ENCODE results near the gene PIM3.
A peak's percentile ranks its signal among the peaks of the same experiment; 100 is the strongest.

The PIM3 gene
- total RNA-seq = 35.1 to 811 (median 179) reads per million in 18 experiments

DNA sequence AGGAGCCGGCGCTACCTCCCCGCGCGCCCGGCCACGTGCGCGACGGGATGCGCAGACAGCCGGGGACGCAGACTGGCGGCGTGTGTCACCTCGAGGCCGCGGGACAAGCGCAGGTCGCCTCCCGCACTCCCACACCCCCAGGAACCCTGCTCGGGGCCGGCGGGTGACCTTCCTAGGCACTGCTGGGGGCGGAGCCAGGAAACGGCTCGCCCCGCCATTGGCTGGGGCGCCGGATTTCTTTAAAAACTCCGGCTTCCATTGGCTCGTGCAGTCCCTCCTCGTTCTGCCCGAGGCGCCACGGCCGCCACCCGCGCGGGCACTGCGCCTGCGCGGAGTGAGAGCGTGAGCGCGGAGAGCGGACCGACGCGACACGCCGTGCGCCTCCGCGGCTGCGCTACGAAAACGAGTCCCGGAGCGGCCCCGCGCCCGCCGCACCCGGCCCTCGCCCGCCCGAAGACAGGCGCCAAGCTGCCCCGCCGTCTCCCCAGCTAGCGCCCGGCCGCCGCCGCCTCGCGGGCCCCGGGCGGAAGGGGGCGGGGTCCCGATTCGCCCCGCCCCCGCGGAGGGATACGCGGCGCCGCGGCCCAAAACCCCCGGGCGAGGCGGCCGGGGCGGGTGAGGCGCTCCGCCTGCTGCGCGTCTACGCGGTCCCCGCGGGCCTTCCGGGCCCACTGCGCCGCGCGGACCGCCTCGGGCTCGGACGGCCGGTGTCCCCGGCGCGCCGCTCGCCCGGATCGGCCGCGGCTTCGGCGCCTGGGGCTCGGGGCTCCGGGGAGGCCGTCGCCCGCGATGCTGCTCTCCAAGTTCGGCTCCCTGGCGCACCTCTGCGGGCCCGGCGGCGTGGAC lies at the start of gene PIM3:
TSS of gene PIM3 (plus strand) at position 614 of the 846 bp plus-strand sequence. CDS start at position 790, 176 bp downstream.
- DNase-seq = peak; percentile 98 to 99

DNA sequence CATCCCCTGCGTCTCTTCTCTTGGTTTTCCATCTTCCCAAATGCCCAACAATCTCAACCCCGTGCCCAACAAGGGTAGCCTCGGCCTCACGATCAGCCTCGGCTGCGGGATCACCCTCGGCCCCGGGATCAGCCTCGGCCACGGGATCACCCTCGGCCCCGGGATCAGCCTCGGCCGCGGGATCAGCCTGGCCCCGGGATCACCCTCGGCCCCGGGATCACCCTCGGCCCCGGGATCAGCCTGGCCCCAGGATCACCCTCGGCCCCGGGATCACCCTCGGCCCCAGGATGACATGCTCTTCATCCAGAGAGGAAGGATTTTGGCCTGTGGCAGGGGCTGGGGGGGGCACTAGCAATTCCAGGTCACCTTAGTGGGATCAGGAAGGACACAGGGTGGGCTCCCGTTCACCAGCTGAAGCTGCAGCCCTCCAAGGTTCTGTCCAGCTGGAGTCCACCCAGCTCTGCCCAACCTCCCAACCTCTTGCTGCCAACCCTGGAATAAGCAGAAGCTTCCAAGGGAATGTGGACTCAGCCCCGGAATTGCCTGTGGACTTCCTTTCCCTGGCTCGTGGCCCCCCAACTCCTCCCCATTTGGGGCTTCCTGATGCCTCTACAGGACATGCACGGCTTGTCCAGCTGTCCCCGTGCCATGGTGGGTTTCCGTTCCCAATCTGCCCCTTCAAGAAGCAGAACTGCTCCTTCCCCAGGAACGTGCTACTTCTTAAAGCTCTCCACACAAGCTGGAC lies 48.5 kb upstream of the PIM3 start:
- DNase-seq = no peak

DNA sequence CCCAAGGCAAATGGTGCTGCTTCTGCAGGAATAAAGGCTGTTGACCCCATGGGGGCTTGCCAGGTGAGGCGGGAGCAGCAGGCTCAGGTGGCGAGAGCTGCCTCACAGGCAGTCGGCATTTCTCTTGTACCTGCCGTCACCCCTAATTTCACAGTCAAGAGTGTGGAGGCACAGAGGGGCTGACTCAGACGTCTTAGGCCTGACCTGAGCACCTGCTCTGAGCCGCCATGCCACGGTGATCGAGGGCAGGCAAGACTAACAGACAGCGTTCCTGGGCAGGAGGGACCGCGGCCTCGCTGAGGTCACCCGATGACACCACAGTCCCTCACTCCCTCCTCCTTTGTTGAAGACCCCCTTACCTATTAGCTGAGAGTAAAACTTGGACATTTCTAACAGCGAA lies 47.5 kb upstream of the PIM3 start:
- no peak for DNase-seq

DNA sequence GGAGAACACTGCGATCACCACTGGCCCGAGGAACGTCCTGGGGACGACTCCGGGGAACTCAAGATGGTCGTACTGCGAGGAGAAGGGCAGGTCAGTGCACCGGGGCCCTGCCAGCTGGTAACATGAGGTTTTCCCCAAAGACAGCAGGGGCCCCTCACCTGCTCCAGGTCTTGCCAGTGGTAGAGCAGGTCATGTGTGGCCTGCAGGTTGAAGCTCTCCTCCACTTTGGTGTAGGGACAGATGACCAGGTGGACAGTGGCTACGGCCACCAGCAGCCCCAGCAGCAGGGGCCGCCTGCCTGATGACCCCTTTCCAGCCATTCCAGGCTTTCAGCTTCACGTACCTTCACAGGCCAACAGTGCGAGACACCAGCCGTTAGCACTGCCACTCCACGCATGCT lies 47.1 kb upstream of the PIM3 start:
- no peak for DNase-seq

DNA sequence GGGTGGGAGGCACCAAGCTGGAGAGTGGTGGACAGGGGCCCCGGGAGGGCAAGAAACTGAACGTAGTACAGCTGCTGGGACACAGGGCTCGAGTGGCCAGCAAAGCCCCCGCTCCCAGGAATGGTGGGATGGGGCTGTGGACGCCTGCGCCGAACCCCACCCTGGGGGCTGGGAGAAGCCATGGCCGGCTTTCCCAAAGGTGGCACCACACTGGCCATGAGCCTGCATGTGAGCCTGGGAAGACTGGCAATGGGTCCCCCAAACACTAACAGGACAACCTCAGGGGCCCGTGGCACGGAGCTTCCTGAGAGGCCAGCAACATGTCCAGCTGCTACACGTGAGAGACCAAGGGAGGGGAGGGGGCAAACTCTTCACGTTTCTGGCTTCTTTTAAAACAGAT lies 46.3 kb upstream of the PIM3 start:
- no peak for DNase-seq

DNA sequence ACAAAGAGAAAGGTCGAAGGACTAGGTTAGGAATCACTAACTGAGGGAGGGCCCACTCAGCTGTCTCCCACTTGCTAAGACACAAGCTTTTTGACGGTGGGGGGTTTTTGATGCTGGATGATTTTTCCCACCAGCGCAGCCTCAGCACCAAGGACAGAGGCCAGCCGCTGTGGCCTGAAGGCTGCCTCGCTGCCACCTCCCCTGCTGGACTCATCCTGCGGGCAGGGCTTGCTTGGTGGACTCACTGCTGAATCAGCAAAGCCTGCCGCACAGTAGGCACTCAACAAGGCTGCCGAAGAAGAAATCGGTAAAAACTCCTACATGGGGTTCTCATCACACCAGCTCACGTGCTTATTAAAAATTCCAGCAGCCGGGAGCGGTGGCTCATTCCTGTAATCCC lies 45.0 kb upstream of the PIM3 start:
- DNase-seq = no peak

DNA sequence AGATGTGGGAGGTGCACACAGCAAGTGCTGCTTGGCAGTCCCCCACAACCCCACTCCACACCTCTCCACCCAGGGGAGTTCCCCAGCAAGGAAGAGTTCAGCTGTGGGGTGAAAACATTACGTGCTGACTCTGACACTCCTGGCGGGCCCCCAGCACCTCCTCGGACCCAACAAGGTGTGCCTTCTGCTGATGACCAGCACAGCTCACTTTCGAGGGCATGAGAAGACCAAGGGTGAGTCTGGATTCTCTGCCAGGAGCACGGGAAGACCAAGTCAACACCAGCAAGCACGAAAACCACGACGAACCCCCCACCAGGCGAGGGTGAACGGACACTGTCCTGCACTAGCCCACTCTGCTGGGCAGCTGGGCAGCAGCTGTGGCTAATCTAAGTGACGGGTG lies 43.7 kb upstream of the PIM3 start:
- DNase-seq = no peak

DNA sequence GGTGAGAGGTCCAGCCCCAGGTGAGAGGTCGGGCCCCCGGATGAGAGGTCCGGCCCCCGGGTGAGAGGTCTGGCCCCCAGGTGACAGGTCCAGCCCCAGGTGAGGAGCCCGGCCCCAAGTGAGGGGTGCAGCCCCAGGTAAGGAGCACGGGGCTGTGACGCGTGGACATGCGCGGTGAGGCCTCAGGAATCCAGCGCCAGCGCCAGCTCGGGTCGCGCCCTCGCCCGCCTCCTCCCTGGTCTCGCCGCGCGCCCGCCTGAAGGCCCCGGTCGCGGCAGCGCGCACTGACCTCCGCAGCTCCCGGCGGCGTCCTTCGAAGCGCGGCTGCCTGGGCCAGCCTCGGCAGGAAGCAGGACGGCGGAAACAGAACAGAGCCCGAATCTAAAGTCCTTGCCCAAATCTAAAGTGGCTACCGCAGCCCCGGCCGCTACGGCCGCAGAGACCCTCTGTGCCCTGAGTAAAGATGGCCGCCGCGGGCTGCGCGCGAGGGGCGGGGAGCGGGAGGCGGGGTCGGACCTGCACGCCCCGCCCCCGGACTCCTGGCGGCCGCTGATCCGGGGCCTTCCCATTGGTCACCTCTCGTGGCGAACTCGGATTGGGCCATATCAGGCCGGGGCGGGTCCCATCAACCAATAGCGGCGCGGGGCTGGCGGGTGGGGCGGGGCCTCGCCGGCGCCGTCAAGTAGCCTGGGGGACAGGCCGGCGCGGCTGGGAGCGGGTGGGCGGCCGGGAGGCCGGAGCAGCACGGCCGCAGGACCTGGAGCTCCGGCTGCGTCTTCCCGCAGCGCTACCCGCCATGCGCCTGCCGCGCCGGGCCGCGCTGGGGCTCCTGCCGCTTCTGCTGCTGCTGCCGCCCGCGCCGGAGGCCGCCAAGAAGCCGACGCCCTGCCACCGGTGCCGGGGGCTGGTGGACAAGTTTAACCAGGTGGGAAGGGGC lies 42.3 kb upstream of the PIM3 start, which contains the start of the genes ALG12 and CRELD2:
TSS of gene ALG12 (minus strand) at position 465 of the 937 bp plus-strand sequence. CDS start 4,673 bp downstream, outside the sequence.
TSS of gene CRELD2 (plus strand) at position 661 of the 937 bp plus-strand sequence. CDS start at position 797, 136 bp downstream.
- DNase-seq = peak; percentile 98 to 99

DNA sequence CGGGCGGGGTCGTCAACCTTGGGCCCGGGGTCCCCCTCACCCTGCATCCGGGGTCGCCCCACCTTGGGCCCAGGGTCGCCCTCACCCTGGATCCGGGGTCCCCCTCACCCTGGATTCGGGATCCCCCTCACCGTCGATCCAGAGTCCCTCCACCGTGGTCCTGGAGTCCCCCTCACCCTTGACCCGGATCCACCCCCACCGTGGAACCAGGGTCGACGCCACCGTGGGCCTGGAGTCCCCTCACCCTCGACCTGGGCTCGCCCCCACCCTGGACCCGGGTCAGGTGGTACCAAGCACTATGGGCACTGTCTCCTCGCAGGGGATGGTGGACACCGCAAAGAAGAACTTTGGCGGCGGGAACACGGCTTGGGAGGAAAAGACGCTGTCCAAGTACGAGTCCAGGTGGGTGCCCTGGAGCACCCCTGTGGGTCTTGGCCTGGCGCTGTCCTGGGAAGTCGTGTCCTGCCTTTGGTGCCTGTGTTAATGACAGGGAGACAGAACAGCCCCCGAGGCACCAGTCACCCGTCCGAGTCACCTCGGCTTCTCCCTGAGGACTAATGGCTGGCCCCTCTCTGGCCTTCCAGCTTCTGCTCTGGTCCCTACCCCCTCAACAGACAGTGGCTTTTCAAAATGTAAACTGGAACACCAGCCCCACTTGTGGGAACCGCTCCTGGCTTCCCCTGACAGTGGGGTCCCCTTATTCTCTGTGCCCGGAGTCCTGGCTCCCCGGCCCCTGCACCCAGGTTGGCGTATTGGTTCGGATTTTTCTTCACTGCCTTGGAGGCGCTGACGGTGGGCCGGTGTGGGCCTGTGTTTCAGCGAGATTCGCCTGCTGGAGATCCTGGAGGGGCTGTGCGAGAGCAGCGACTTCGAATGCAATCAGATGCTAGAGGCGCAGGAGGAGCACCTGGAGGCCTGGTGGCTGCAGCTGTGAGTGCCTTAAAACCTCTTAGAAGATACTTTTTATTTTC lies 41.4 kb upstream of the PIM3 start:
- DNase-seq = no peak

DNA sequence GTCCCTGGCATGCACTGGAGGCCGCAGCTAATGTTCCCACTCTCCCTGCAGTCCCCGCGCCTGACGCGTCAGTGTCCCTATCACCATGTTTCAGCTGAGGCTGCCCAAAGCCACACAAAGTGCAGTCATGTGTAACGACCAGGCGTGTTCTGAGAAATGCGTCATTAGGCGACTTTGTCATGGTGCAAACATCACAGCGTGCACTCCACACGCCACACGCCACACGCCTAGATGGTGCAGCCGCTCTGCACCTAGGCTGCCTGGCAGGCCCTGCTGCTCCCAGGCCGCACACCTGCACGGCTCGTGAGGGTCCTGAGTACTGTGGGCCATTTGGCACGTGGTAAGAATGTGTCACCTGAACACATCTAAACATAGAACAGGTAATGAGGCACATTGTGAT lies 39.7 kb upstream of the PIM3 start:
- no peak for DNase-seq

DNA sequence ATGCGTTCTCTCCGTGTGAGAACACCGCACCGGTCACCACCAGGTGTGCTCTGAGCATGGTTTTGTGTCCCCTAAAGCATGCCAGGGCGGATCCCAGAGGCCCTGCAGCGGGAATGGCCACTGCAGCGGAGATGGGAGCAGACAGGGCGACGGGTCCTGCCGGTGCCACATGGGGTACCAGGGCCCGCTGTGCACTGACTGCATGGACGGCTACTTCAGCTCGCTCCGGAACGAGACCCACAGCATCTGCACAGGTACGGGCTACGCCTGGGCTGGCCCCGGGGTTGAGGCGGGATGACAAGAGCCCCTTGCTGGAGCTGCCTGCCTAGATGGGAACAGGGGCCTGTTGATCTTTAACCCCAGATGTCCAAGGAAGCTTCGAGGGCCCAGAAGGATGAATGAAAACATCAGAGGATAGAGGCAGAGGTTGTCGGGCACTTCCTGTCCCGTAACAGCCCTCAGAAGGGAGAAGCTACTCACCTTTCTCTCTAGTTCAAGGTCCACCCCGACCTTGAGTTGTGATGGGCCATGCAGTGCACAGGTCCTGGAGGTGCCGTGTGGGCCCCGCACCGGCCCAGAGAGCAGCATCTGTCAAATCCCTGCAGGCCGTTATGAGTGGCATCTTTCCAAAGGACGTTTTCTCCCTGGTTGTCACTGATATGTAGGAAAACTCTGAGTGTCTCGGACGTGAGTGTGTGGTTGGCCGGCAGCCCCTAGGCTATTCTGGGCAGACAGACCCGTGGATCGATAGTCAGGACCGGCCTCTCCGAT lies 38.9 kb upstream of the PIM3 start:
- no peak for DNase-seq

DNA sequence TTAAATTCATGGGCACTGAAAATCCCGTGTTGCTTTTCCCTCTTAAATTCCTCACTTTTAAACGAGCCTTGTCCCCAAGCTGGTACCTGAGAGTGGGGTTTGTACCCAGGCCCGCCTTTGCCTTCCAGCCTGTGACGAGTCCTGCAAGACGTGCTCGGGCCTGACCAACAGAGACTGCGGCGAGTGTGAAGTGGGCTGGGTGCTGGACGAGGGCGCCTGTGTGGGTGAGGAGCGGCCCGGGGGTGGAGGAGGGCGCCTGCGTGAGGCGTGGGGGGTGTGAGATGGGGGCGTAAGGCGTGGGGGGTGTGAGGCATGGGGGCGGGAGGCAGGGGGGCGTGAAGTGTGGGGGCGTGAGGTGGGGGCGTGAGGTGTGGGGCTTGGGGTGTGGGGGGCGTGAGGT lies 38.1 kb upstream of the PIM3 start:
- DNase-seq = no peak

DNA sequence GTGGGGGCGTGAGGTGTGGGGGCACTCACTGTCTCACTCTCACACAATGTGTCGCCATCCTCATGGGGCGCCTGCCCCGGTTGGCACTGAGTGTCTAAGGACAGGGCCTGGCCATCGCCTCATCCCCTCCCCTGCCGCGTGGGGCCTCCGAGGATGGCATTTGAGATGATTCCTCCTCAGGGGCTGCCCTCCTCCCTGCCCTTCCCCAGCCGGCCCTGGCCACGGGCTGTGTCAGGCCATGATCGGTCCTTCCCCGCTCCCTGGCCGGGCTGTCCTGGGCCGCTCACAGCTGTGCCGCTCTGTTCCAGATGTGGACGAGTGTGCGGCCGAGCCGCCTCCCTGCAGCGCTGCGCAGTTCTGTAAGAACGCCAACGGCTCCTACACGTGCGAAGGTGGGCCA lies 37.6 kb upstream of the PIM3 start:
- no peak for DNase-seq

DNA sequence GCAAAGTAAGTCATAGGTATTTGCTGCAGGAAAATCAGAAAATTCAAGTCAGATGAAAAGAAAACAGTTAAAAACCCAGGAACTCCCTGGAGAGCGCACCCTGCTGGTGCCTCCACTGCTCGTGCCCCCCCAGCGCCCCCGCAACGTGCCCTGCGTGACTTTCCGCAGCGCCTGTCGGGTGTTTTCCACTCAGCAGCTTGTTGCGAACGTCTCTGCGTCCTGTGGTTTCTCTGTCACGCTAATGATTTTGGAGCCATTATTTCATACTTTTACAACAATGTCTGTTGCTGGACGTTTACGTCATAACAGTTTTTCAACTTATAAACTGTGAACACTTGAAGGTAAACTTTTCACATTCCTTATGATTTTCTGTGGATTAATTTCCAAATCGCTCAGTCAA lies 37.1 kb upstream of the PIM3 start:
- no peak for DNase-seq

DNA sequence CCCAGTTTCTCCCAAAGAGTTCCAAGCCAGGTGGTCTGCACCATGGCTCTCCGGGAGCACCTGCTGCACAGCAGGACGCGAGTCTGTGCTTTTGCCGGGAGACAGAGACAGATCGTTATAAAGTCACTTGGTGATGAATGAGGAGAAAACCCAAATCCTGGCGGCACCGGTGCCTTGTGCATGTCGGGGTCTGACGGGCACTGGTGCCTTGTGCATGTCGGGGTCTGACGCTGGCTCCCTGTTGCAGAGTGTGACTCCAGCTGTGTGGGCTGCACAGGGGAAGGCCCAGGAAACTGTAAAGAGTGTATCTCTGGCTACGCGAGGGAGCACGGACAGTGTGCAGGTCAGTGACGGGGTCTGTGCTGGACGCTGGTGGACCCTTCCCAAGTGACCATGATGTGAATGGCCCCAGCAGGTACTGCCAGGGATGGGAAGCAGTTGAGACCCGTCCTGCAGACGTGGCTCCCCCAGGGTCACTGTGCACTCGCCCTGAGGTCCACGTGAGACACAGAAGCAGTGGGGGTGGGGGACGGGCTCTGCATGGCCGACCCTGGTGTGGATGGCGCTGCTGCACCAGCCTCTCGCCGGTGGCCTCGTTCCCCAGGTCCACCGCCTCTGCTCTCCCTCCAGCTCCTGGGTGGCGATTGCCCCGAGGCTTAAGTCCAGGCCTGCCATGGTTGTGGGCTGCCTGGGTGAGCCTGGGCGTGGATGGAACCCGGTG lies 36.3 kb upstream of the PIM3 start:
- DNase-seq = no peak

DNA sequence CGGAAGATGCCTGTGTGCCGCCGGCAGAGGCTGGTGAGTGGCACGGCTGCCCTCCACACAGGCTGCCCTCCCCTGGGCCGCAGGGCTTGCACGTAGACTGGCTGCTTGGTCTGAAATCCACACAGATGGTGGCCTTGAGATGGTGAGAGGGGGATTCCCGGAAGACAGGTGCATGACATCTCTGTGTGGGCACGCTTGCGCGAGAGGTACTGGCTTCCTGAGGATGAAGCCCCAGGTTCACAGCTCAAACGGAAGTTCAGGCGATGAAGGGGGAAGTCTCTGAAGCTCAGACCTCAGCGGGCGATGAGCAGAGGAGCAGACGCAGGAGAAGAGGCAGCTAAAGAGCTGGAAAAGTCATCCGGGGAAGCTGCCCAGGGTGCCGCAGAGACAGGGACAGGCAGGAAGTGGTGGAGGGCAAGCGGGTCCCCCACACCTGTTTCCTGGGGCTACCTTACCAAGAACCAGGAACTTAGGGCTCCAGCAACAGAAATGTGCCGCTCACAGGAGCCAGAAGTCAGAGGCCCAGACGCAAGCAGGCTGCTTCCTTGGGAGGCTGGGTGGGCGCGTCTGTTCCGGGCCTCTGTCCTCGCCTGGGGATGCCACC lies 34.9 kb upstream of the PIM3 start:
- peak; percentile 26 to 34 for DNase-seq

DNA sequence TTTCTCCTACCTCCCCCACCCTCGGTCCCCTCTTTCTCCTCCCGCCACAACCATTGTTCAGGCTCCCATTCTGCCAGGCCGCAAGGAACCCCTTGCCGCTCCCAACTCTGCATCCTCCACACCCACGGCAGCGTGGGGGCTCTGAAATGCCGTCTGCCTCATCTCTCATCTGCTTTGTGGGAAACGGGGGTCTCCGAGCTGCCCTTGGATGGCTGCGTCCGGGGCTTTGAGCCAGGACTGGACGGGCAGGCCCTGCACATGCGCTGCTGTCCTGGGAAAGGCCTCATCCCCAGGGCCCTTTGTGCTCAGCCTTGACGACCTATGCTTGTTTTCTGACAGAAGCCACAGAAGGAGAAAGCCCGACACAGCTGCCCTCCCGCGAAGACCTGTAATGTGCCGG lies 33.7 kb upstream of the PIM3 start:
- no peak for DNase-seq

DNA sequence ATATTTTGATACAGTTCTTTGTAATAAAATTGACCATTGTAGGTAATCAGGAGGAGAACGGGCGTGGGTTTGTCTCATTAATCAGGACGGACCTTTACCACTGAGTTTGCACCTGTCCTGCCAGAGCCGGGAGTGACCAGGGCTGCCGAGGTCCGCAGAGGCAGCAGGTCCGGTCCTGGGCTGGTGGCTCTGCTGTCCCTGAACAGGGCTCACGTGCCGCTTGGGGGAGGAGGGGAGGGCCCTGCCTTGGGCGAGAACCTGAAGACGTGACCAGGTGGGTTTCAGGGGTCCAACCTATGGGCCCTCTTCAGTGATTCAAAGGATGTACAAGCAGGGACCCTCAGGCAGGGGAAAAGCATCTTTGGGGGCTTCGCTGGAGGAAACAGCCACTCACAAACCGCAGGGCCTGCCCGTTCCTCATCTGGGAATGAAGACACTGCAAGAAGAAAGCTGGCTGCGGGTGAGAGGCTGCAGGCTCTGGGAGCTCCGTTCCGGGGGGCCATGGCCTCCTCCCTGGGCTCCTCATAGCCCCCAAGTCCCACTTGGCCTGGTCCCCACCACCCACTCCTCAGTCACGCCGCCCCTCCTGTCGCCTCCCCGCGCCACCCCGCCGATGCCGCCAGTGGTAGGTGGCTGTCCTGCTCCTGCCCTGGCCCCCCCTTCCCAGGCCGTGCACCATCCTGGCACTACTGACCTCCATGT lies 32.9 kb upstream of the PIM3 start:
- no peak for DNase-seq

DNA sequence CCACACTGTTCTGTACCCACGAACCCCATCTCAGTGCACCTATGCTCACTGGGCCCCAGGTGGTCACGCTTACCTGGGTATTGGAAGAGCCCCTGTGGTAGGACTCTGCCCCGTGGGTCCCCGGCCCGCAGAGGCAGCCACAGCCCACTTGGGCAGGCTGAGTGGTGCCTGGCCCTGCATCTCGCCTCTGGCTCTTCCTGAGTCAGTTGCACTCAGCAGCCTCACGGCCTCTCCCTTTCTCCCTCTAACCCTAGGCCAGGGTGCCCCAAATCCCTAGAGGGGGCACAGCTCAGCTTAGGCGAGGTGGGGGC lies 32.4 kb upstream of the PIM3 start:
- no peak for DNase-seq

Measured in inflammatory macrophage (primary cell).